PFSK-1 (cell line): ENCODE results near the gene BARHL1.

Experiments
- FOXP2 ChIP-seq: optimal IDR thresholded peaks from 2 replicates; pipeline ENCODE3; 2011; ENCODE audit warnings: borderline replicate concordance, control low read depth, inconsistent platforms; ENCODE audit not compliant: insufficient read depth; ENCODE audit errors: extremely low read length, extremely low read depth
- POLR2AphosphoS5 ChIP-seq: IDR thresholded peaks from 2 replicates; pipeline ENCODE4 v1.6.1; 2012; ENCODE audit warnings: low read depth, mild to moderate bottlenecking, control low read depth, low read length, moderate library complexity
- REST ChIP-seq, 2 experiments: IDR thresholded peaks; 2 replicates each; pipeline versions ENCODE4 v1.6.1 to v1.8.0; 2011 to 2012; ENCODE audit warnings: low read depth in 2 of 2, low read length in 2 of 2, control low read depth in 1 of 2, inconsistent platforms in 1 of 2, mild to moderate bottlenecking in 1 of 2, moderate library complexity in 1 of 2; ENCODE audit not compliant: insufficient read depth in 1 of 2
- SIN3A ChIP-seq: IDR thresholded peaks from 2 replicates; pipeline ENCODE4 v1.6.1; 2012; ENCODE audit warnings: mild to moderate bottlenecking, low read length, moderate library complexity, borderline replicate concordance; ENCODE audit not compliant: insufficient read depth
- TAF1 ChIP-seq: IDR thresholded peaks from 2 replicates; pipeline ENCODE4 v1.6.1; 2012; ENCODE audit warnings: low read length, control low read depth, borderline replicate concordance; ENCODE audit not compliant: insufficient read depth

The BARHL1 gene

GRCh38 chr9:132589148-132590036, 7.0 kb downstream of the BARHL1 start:
- no peak for TF ChIP-seq TAF1
- TF ChIP-seq FOXP2, result no peak
- no peak for TF ChIP-seq SIN3A
- no peak for TF ChIP-seq POLR2AphosphoS5
- no peak for TF ChIP-seq REST (IDR thresholded peaks at IDR 0.05; ENCODE audit: insufficient read depth in 1 of 2, low read depth in 2 of 2, low read length in 2 of 2)

- TF ChIP-seq TAF1 (no peak), SIN3A (no peak), POLR2AphosphoS5 (no peak), REST (IDR thresholded peaks at IDR 0.05; ENCODE audit: insufficient read depth in 1 of 2, low read depth in 2 of 2, low read length in 2 of 2) (no peak), FOXP2 (no peak)
Measured at GRCh38 chr9:132590037-132590317, 7.6 kb downstream of the BARHL1 start.

GRCh38 chr9:132590318-132591182, 8.1 kb downstream of the BARHL1 start:
- no peak for TF ChIP-seq SIN3A
- TF ChIP-seq POLR2AphosphoS5, result no peak
- no peak for TF ChIP-seq FOXP2
- no peak for TF ChIP-seq REST (IDR thresholded peaks at IDR 0.05; ENCODE audit: insufficient read depth in 1 of 2, low read depth in 2 of 2, low read length in 2 of 2)
- no peak for TF ChIP-seq TAF1

GRCh38 chr9:132591244-132591643, 8.8 kb downstream of the BARHL1 start:
- TF ChIP-seq REST (IDR thresholded peaks at IDR 0.05; ENCODE audit: insufficient read depth in 1 of 2, low read depth in 2 of 2, low read length in 2 of 2) (no peak), FOXP2 (no peak), POLR2AphosphoS5 (no peak), TAF1 (no peak), SIN3A (no peak)
